ENCODE data around the gene PIK3R1.

DNA sequence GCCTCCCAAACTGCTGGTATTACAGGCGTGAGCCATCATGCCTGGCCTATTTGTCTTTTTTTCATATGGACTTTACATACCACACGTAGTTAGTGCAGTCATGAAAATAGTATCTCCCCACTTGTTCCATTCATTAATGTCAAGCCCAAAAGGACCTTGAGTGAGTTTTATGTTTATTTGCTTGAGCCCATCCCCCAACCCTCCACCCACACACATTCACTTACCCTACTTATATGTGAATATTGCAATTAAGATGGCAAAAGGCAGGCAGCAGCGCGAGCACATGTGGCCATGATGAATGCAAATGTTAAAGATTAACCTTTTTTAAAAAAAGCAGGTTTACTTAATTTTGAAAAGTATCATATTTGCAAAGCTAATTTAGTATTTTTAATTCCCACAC, 24.9 kb upstream of the PIK3R1 start:
- no peak for TF ChIP-seq EZH2 (IDR thresholded peaks at IDR 0.05; ENCODE audit: borderline replicate concordance, low read depth, low read length, severe bottlenecking)
- no peak for TF ChIP-seq CTCF (IDR thresholded peaks at IDR 0.05; ENCODE audit: borderline replicate concordance, extremely low read depth, low read length, poor library complexity, severe bottlenecking)
